DOHH2 (cell line): ENCODE data around the gene MYO1F.

Source experiments
- H3F3A ChIP-seq: fragments of 200-600 bp; sonication (generic), shearing (Covaris generic); 2 replicates; pipeline ENCODE4 v1.6.0; 2016; ENCODE audit warnings: antibody characterized with exemption, mild to moderate bottlenecking; ENCODE audit not compliant: control insufficient read depth, insufficient read depth
- H3K27ac ChIP-seq: fragments of 200-600 bp; sonication (generic); 2 replicates; pipeline ENCODE4 v1.5.1; 2014; ENCODE audit warnings: low read depth, mild to moderate bottlenecking, low read length, moderate library complexity
- H3K27me3 ChIP-seq: fragments of 200-600 bp; sonication (generic); 2 replicates; pipeline ENCODE4 v1.6.1; 2014; ENCODE audit warnings: mild to moderate bottlenecking, low read length, mixed read lengths; ENCODE audit not compliant: control insufficient read depth
- H3K36me3 ChIP-seq: fragments of 200-600 bp; sonication (generic); 2 replicates; pipeline ENCODE4 v1.6.1; 2014; ENCODE audit warnings: mild to moderate bottlenecking, low read length, moderate library complexity, mixed read lengths; ENCODE audit not compliant: control insufficient read depth
- H3K4me1 ChIP-seq: fragments of 200-600 bp; sonication (generic); 2 replicates; pipeline ENCODE4 v1.6.1; 2014; ENCODE audit warnings: mild to moderate bottlenecking, low read length, mixed read lengths; ENCODE audit not compliant: control insufficient read depth
- H3K4me2 ChIP-seq: fragments of 200-600 bp; sonication (generic); 2 replicates; pipeline ENCODE4 v1.6.0; 2014; ENCODE audit warnings: mild to moderate bottlenecking, low read length, moderate library complexity
- H3K4me3 ChIP-seq: fragments of 200-600 bp; sonication (generic); 2 replicates; pipeline ENCODE4 v1.5.1; 2014; ENCODE audit warnings: mild to moderate bottlenecking, low read length, mixed read lengths
- H3K79me2 ChIP-seq: fragments of 200-600 bp; sonication (generic); 2 replicates; pipeline ENCODE4 v1.6.1; 2014; ENCODE audit warnings: mild to moderate bottlenecking, low read length, mixed read lengths; ENCODE audit not compliant: control insufficient read depth
- H3K9me2 ChIP-seq: fragments of 200-600 bp; sonication (generic); replicated peaks from 2 replicates; pipeline ENCODE4 v1.6.1; 2014; ENCODE audit warnings: mild to moderate bottlenecking, low read length, mixed read lengths; ENCODE audit not compliant: control insufficient read depth
- H3K9me3 ChIP-seq: fragments of 200-600 bp; sonication (generic); 2 replicates; pipeline ENCODE4 v1.6.1; 2014; ENCODE audit warnings: antibody characterized with exemption, low read length, mixed read lengths; ENCODE audit not compliant: control insufficient read depth, insufficient read depth
- H4K20me1 ChIP-seq: fragments of 200-600 bp; sonication (generic); 2 replicates; pipeline ENCODE4 v1.6.0; 2014; ENCODE audit warnings: low read depth, mild to moderate bottlenecking, antibody characterized with exemption, low read length, moderate library complexity; ENCODE audit not compliant: control insufficient read depth, insufficient read depth
- CTCF ChIP-seq: fragments of 200-600 bp; sonication (generic); IDR thresholded peaks from one replicate; pipeline ENCODE4 v1.5.1; 2014; ENCODE audit warnings: antibody characterized with exemption, mild to moderate bottlenecking, low read depth, low read length; ENCODE audit not compliant: poor library complexity, severe bottlenecking
- EZH2phosphoT487 ChIP-seq: fragments of 200-600 bp; sonication (generic); IDR thresholded peaks from 2 replicates; pipeline ENCODE4 v1.6.1; 2017; ENCODE audit warnings: borderline replicate concordance, mild to moderate bottlenecking, antibody characterized with exemption, low read length, moderate library complexity, mixed read lengths

MYO1F gene

GRCh38 chr19:8571006-8571411 is 6.2 kb downstream of the MYO1F start:
- no peaks in the 10 kb centered on the region for H3K27me3 ChIP-seq
- H3K36me3 ChIP-seq, result no peaks in the 10 kb centered on the region
- no peak overlapping the region for H3K4me2 ChIP-seq
- no peaks in the 10 kb centered on the region for H3K4me1 ChIP-seq
- H4K20me1 ChIP-seq, result no peaks in the 10 kb centered on the region
- H3K27ac ChIP-seq, result no peak overlapping the region
- no peaks in the 10 kb centered on the region for H3F3A ChIP-seq
- no peak overlapping the region for H3K4me3 ChIP-seq
- no peaks in the 10 kb centered on the region for H3K9me2 ChIP-seq
- no peaks in the 10 kb centered on the region for H3K9me3 ChIP-seq
- TF ChIP-seq CTCF (no peak), EZH2phosphoT487 (no peak)
- H3K79me2 ChIP-seq, result no peaks in the 10 kb centered on the region

GRCh38 chr19:8569066-8569771 is 8.0 kb downstream of the MYO1F start:
- Histone ChIP-seq H3K9me3 (no peaks in the 10 kb centered on the region), H3K4me3 (no peak overlapping the region), H3F3A (no peaks in the 10 kb centered on the region), H3K9me2 (no peaks in the 10 kb centered on the region), H3K79me2 (no peaks in the 10 kb centered on the region), H3K36me3 (no peaks in the 10 kb centered on the region), H3K27me3 (no peaks in the 10 kb centered on the region), H3K4me1 (no peaks in the 10 kb centered on the region), H3K27ac (no peak overlapping the region), H4K20me1 (no peaks in the 10 kb centered on the region), H3K4me2 (no peak overlapping the region)
- TF ChIP-seq EZH2phosphoT487 (no peak), CTCF (no peak)

- TF ChIP-seq CTCF (no peak), EZH2phosphoT487 (no peak)
- H3K9me2 ChIP-seq, result no peaks in the 10 kb centered on the region
- H4K20me1 ChIP-seq, result no peaks in the 10 kb centered on the region
- no peak overlapping the region for H3K4me3 ChIP-seq
- H3K4me2 ChIP-seq, result no peak overlapping the region
- H3F3A ChIP-seq, result no peaks in the 10 kb centered on the region
- H3K4me1 ChIP-seq, result no peaks in the 10 kb centered on the region
- no peaks in the 10 kb centered on the region for H3K9me3 ChIP-seq
- H3K79me2 ChIP-seq, result no peaks in the 10 kb centered on the region
- H3K36me3 ChIP-seq, result no peaks in the 10 kb centered on the region
- H3K27me3 ChIP-seq, result no peaks in the 10 kb centered on the region
- H3K27ac ChIP-seq, result no peak overlapping the region
These were observed 9.6 kb downstream of the MYO1F start for GRCh38 chr19:8567522-8568172.
